A172 (cell line): Measurements from ENCODE around the gene LRIG1. TPM values are rescaled to one million over a fixed set of nuclear protein-coding genes. Genes with fewer than 3 reads are reported as not detected.

Experiments used
- DNase-seq: peaks from one replicate; pipeline ENCODE4 v3.0.0-alpha.2; 2015; ENCODE audit warnings: low spot score
- total RNA-seq: library from RNA; depleted of rRNA; stranded (reverse); fragments of >200 nt; shearing (Covaris generic); gene quantifications from 2 replicates; pipeline ENCODE4 v1.2.3, GENCODE V29; 2014

Gene LRIG1
- total RNA-seq, 1 experiment from 2014 or later: 32.0 TPM

DNA sequence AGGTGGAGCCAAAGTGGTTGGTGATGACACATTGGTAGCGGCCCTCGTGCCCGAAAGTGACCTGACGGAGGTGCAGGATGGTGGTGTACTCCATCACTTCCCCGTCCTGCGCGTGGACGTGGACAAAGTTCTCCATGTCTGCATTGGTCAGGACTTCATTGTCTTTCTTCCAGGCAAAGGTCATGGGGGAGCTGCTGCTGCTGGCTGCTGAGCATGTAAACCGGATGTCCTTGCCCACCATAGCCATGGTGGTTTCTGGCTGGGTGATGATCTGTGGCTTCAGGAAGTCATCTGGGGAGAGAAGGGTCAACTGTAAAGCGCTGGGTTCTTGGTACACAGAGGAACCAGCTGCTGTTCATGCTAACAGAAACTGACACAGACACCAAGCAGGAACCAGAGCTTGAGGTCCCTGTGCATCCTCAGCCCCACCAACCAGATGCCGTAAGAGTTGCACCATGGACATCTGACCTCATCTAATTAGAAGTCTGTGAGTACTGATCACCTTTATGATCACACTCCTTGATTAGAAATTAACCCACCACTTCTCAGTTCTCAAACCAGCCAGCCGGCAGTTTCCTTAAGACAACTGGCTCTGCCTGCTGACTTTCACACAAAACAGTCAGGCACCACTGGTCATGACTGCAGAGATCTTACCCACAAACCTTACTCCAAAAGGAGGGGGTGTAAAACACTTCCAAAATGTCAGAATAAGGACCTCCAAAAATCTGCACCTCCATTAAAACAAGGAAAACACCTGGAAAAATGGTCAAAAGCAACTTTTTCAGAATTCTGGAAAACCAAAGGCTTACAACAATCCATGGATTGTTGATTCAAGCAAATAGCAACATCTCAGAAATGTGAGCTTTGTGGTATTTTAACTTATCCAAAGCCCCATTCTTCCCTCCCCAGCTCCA, 114.6 kb downstream of the LRIG1 start:
- no peak for DNase-seq

DNA sequence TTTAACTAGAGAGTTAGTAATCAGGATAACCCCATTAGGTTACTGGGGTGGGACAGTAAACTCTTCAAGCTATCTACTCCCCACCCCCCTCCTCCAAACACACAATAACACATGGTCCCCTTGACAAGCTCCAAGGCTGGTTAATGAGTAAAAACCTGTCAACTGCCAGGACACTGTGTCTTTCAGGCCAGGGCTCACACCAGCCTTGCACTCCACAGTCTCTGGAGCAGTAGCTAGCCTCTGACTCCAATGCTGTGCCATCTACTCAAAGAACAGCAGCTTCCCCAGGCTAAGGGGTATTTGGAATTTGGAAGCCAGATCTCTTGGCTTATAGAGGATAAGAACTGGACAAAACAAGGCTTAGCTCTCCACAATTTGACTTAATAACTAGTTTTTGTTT, 115.8 kb downstream of the LRIG1 start:
- DNase-seq: no peak

DNA sequence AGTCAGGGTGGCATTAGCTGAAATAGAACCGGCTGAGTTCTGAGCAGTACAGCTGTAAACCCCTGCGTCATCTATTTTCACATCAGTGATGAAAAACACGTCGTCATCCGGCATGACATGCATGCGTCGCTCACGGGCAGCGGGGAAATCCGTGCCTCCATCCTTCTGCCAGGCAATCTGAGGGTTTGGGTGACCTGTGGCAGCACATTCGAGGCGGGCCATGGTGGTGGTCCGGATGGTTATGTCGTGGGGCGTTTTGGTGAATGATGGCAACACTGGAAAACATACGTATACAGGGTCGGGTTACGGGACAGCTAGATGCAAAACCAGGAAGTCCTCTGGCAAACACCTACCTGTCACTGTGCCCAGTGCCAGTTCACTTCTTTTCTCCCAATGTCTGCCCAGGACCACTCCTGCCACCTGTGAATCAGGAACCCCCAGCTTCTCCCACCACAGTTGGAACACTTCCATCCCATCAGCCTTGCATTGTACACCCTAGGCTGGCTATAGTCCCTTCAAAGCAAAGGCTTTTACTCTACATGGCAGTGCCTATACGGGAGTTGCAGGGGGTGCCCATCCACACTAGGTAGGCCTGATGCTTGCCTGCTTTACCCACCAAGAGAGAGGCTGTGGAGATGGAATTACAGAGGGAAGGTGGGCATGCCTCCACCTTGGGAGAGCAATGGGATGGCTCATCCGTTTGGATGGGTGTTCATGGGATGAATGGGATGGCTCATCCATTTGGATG, 116.7 kb downstream of the LRIG1 start:
- no peak for DNase-seq

DNA sequence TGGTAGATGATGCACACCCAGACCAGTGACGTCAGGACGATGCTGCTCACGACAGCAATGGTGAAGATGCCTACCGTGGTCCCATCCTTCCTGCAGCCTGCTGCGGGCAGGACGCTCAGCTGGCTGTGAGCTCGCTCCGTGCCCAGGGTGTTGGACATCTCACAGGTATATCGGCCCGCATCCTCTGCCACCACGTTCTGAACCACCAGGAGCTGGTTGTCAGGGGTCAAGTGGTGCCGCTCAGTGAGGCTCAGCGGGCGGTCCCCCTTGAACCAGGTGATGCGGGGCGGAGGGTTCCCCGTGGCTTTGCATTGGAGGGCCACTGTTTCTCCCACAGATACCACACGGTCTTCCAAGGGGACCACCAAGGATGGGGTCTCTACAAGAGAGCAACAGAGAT, 117.8 kb downstream of the LRIG1 start:
- no peak for DNase-seq

DNA sequence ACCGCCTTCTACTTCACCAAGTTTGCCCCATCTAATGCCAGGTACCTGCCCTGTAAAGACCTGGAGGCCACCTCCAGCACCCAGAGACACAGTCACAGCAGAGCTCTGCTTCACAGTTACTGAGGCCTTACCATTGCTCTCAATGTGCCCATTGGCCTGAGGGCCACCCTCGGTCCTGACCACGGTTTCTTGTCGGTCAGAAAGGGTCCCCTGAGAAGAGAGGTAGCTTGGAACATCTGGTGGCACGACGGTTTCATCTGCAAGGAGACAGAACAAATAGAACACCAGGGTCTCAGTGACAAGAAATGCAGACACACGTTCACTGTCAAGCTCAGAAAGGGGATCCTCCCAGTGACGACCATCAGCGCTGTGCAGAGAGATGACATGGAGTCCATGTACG, 118.7 kb downstream of the LRIG1 start:
- no peak for DNase-seq

DNA sequence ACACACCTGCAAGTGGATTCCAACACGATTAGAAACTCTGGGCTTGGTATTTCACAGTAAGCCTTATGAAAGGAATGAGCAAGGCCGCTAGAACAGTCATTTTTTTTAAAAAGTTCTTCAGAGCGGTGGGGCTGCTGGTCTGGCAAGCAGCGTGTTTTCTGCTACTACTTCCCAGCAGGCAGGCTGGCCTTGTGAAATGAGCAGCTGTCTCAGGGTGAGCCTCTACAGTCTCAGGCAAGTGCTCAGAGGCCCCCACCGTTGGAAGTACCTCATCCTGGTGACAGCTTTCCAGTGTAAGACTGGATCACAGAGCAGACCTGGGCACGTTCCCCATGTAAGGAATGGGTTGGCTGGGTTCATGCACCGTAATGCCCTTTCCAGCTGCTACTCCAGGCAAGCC, 119.2 kb downstream of the LRIG1 start:
- DNase-seq: no peak

DNA sequence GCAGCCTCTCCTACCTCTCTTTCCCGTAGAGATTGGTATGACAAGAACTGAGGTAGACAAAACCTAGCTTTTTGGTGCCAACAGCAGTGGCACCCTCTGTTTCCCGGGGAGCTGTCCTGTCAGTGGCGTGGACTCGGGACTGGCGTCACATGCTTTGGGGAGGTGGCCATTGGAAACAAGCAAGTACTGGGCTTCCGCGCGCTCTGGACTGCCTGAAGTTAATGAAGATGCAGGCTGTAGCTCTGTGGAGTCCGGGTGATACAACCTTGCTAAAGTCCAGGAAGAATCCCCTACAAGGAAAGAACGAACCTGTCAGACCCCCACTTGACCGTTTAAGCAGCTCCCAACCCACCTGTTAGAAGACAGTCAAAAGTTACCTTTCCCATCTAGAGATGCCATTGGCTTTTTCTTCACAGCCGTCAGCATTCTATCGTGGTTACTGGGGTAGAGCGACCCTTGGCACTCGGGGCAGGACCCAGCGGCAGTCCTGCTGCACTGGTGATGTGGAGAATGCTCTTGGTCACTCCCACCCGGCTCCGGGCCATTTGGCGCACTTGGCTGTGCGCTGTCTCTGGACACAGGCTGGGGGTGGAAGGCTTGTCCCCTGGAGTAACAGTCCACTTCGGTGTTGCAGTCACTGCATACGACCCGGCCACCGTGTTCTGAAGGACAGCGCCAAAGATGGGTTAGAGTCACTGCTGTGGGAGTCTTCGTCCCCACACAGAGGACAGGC, 120.5 kb downstream of the LRIG1 start:
- DNase-seq: no peak

DNA sequence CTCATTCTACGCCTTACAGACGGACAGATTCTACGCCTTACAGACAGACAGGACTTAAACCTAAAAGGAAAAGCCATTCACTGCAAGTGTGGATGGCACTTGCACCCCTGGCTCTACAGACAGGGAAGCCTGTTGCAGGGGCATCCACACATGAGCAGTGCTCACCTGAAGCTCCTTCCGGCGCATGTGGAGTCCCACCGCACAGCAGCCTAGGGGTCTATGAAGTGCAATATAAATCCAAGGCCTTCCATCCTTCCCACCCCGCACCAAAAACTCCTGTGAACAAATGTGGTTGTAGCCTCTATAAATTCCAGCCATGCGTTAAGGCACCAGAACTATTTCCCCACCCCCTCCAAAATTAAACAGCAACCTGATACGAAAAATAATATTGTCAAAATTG, 121.3 kb downstream of the LRIG1 start:
- no peak for DNase-seq

DNA sequence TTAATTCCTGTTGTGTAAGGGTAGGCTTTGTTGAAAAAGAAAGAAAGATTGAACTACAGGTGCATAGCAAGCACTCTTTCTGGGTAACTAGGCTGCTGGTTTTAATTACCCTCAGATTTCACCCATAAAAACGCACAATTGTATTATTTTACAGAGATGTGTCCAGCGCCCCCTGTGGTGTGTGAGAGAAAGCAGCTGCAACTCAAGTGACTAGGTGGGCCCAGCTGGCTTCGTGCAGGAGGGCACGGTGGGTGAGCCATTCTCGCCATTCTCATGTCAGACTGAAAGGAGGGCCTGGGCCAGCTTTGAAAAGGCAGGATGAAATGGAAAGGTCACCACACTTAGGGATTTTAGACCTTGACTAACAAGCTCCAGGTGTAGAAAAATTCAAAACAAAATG, 122.6 kb downstream of the LRIG1 start:
- DNase-seq: no peak

DNA sequence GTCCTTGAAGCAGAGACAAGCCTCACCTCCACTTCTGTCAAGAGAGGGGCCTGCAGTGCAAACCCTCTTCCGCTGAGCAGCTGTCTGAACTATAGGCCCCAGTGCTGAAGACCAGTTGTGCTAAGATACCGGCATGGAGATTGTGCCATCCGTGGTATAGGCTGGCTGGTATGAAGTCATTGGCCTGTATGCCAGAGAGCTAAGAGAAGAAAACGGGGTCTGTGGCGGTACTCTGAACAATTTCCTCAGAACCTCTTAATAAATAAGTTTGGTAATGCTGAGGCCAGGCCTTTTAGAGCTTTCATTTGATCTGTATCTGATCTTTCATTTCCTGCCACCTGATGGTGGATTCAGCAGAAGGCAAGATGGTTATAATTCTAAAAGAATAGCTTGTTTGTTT, 123.0 kb downstream of the LRIG1 start:
- DNase-seq: no peak

DNA sequence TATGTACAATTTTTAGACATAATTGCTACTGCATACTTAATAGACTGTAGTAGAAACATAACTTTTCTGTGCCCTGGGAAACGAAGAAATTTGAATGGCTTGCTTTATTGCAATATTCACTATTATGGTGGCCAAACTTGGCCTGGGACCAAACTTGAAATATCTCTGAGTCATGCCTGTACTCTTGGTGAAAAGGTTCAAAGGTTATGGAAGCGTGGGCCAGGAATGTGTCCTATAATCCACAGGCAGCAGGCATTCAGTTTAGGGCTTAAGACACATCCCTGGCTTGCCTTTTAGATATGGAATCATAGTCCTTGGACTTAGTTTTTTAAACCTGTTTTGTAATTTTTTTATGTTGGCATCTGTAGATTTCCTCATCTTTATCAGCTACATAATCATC, 124.3 kb downstream of the LRIG1 start:
- DNase-seq: peak; percentile 41

DNA sequence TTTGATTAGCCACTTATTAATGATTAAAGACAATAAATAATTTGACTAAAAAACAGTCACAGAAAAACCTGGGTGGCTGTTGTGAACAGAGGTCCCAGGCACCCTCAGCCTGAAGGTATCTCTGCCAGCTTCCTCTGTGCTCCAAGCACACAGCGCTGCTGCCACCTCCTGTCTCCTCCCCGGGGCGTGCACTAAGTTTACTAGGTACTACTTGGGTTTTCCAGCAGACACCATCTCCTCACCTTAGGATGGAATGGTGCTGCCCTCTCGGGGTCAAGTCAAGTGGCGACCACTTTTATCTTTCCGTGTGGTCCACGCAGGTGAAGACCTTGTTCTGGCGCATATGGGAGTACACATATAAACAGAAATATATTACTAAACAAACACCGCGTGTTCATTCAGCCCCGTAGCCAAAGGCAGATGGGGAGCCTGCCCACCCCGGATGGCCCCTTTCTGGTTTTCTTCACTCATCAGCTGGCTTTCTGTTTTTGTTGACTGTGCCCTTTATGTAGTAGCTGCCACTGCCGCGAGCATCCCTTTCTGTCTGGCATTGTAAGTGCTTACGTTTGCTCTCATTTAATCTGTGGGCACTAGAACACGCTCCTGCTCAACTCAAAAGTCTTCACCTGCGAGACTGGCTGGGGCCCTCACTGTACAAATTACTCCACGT, 128.0 kb downstream of the LRIG1 start:
- DNase-seq: peak; percentile 21

DNA sequence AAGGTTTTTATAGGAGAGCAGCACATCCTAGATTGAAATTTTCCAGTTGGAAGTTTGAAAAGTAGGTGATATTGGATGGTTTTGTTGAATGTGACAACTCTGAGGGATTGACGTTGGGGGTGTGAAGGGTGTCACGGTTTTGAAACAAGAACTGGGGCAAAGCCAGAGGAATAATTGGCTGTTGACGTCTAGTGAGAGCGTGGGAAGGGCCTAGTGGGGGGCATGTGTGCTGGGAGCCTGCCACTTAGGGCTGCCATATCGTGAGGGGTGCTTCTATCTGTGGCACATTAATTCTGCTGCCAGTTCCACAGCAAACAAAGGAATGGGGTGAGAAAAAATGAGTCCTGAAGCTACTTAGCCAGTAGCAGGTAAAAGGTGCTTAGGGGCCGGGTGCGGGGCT, 129.4 kb downstream of the LRIG1 start:
- no peak for DNase-seq

DNA sequence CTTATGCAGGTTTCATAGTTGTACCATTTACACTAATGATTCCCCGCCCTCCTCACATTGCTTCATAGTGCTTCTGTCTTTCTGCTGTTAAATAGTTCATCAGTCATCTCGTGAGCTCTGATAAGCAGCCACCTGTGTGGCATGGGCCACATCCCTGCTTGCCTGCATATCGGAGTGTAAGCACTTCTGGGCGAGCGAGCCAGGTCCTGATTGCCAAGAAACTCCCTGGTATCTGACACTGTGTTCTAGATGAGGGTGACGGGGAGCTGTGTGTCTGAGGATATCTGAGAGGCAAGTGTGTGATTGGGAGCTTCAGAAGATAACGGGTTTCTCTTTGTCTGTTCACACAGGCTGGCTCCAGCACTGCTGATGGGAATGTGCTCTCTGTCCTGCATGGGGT, 130.6 kb downstream of the LRIG1 start:
- no peak for DNase-seq

DNA sequence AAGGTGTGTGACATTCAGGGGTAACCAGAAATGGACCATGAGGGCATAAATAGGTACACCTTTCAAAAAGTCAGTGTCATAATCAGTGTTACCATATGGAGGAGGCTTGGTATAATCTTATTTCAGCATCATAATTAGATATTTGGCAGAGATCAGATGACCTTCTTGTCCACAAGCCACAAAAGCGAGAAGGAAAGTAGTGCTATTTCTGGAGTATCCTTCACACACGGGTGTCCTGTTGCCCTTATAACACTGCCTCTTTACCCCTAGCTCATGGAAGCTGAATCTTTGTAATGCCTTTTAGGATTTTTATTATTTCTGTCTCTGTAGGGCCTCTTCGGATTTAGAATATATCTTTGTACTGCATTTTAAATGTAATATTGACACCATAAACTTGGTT, 132.8 kb downstream of the LRIG1 start:
- DNase-seq: no peak

DNA sequence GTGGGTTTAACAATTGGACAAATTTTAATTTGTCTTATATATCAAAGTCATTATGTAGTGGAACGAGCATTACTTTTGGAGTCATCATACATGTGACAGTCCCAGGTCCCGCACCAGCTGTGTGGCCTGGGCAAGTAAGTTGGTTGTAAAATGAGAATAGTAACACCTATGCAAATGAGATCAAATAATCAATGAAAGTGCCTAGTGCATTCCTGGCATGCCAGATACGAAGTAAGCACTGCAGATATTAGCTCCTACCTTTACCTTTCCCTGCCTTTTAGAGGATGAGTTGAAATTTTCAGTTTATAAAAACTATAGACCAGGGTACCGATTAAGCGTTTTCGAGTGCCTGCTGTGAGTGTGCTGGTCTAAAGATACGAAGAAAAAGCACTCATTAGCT, 134.1 kb downstream of the LRIG1 start:
- DNase-seq: no peak

DNA sequence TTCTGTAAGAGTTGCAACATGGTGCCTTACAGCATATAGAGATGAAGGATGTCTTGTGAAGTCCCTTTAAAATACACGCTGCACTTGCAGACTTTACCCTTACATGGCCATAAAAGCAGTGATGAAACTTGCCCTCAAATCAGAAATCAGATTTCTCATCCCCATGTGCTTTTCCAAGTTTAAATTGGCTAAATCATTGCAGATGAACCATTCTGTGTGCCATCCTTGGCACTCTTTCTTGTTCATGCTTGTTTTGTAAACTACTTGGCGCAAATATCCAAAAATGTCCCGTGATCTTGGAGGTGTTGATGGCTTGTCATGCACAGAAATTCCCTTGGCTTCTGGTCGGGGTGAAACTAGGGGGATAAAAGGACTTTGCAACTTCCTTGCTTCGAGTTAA, 135.7 kb downstream of the LRIG1 start:
- no peak for DNase-seq

DNA sequence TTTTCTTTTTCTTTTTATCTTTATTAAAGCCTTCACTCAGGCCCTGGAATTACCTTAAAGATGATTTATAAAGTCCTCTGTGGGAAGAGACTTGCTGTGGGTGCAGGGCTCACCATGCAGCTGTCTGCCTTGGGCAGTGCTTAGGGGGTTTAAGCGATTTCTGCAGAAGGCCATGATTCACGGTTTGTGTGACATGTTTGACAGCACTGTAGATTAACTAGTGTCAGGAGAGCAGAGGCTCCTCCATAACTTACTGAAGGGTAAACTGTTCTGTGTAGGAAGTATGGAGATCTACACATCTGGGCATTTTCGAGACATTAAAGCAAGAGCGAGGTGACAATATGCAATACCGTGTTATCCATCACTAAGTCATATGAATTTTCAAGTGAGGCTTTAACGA, 137.7 kb downstream of the LRIG1 start:
- DNase-seq: peak; percentile 32

DNA sequence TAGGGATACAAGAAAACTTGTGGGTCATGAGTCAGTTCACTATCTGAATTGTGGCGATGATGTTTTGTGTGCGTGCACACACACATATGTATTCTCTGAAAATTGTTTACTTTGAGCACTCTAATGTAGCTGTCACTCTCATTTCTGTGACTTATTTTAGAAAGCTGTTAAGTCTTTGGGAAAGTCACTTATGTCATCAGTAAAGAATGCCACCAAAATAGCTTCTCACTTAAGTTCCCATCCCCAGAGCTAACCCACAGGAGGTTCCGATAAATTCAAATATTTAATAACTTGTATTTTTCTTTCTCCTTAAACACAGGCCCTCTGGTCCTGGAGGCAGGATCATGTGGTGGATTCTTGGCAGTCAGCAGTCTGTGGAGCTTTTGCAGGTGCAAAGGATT, 138.3 kb downstream of the LRIG1 start:
- DNase-seq: peak; percentile 67

DNA sequence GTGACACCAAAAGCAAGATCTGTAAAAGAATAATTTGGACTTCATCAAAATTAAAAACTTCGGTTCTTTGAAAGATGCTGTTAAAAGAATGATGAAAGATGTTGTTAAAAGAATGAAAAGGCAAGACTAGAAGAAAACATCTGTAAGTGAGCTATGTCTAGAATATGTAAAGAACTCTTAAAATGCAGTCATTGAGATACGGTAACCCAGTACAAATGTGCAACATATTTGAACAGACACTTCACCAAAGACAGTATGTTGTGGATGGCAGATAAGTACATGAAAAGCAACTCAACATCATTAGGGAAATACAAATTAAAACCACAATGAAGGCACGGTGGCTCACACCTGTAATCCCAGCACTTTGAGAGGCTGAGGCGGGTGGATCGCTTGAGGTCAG, 139.5 kb downstream of the LRIG1 start:
- no peak for DNase-seq

DNA sequence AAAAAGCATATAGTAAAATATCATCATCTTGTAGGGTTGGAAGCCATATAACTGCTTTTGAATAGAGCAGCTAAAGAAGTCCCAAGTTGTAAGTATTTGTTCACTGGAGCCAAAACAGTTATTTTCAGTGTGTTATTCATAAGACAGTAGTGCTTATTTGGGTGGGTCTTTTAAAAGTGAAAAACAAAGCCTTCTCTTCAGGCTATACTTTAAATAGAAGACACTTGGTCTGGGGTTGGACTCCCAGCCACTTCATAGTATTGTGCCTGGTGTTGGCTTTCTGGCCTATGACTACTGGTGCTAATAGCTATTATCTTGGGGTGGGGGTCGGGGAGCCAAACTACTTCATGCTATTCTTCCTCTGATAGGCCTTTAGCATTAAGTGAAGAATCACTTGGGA, 144.8 kb downstream of the LRIG1 start:
- DNase-seq: no peak

DNA sequence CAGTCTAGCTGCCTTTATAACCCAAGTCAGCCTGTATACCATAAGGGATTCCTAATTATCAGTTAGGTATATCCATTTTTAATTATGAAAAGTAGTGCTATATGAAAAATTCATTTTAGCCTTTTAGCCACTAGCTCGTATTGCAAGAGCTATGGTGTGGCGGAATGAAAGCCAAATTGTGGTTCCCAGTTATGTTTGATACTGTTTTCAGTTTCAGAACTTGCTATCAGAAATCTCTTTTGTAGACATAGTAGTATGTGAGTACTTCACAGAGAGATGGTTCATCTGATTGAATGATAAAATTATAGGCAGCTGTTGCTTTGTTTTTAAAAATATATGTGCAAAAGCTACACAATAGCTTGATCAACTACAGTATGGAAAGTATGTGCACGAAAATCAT, 145.4 kb downstream of the LRIG1 start:
- DNase-seq: no peak
